Skin epidermis (tissue), 12 donors: ENCODE results near the gene RAD51AP2.

Source experiments
- H3K27ac ChIP-seq, 21 experiments: fragments of 200-600 bp; sonication (generic) in 11 of 21; one replicate each; pipeline ENCODE4 v1.5.0; 2020; ENCODE audit warnings: mild to moderate bottlenecking in 3 of 21, inconsistent platforms in 2 of 21, moderate library complexity in 2 of 21
- H3K4me3 ChIP-seq, 7 experiments: fragments of 200-600 bp; sonication (generic) in 2 of 7; one replicate each; pipeline ENCODE4 v1.5.0; 2020; ENCODE audit warnings: inconsistent platforms in 2 of 7, mild to moderate bottlenecking in 2 of 7, moderate library complexity in 1 of 7

Gene RAD51AP2

GRCh38 chr2:17476830-17477229, 41.4 kb downstream of the RAD51AP2 start:
- Histone ChIP-seq H3K4me3 (no peak overlapping the region), H3K27ac (no peak overlapping the region)

GRCh38 chr2:17476064-17476463, 42.2 kb downstream of the RAD51AP2 start:
- Histone ChIP-seq H3K27ac (no peak overlapping the region), H3K4me3 (no peak overlapping the region)

GRCh38 chr2:17475286-17475685, 43.0 kb downstream of the RAD51AP2 start:
- H3K27ac ChIP-seq, result no peak overlapping the region
- H3K4me3 ChIP-seq, result no peak overlapping the region

DNA sequence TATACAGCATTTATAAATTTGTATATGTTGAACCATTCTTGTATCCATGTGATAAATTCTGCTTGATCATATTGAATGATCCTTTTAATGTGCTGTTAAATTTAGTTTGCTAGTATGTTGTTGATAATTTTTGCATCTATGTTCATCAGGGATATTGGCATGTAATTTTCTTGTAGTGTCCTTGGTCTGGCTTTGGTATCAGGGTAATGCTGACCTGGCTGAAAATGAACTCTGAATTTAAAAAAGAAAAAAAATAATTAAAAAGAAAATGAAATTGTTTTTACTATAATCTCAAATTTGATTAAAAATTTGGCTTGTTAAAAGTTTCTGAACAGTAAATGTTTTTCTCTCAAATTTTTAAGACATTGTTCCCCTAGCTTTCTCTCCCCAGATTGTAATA, 46.3 kb downstream of the RAD51AP2 start:
- H3K4me3 ChIP-seq, result no peak overlapping the region
- no peak overlapping the region for H3K27ac ChIP-seq

GRCh38 chr2:17470855-17471641, 47.2 kb downstream of the RAD51AP2 start:
- no peak overlapping the region for H3K4me3 ChIP-seq
- H3K27ac ChIP-seq, result no peak overlapping the region

DNA sequence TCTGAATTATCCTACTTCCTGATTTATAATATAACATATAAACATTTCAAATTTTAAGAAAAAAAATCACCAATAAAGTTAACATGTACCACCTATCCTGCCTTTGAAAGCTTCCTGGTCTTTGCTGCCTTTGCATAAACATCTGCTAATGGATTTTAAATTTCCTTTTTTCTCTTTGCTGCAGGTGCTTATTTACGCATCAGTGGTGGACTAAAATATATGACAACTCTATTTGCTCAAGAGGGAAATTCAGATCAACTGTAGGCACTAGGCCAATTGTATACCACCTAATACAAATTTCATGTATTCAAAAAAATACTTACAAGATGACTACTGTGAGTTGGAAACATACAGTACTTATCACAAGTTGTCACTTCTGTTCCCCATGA, 57.2 kb downstream of the RAD51AP2 start:
- H3K27ac ChIP-seq, result no peak overlapping the region

More for the DNA sequence above, 57.2 kb downstream of the RAD51AP2 start:
- no peak overlapping the region for H3K4me3 ChIP-seq
